HG03442 (cell line): Measurements from ENCODE around the gene MZF1.
A peak's percentile ranks its signal among the peaks of the same experiment; 100 is the strongest.
"Not testable (repeated sequence)": the region's sequence is repeated elsewhere in the genome, so short reads cannot be mapped to it uniquely, and the experiment has no call there.

Experiments
- ATAC-seq: cut with Tn5 transposase; IDR thresholded peaks from one replicate; pipeline ENCODE4 v1.9.1; 2021; ENCODE audit warnings: mild to moderate bottlenecking, moderate library complexity; ENCODE audit not compliant: unreplicated experiment

Gene MZF1

GRCh38 chr19:58572818-58573657 lies at the start of gene MZF1:
TSS of gene MZF1 (minus strand) at chr19:58573335. CDS start at chr19:58571389, 1,946 bp downstream.
- ATAC-seq: peak; percentile 53

GRCh38 chr19:58607213-58607612 lies 34.1 kb upstream of the MZF1 start:
- ATAC-seq: not testable (repeated sequence)

- ATAC-seq: not testable (repeated sequence)
Measured at GRCh38 chr19:58606251-58606896, 33.2 kb upstream of the MZF1 start.

DNA sequence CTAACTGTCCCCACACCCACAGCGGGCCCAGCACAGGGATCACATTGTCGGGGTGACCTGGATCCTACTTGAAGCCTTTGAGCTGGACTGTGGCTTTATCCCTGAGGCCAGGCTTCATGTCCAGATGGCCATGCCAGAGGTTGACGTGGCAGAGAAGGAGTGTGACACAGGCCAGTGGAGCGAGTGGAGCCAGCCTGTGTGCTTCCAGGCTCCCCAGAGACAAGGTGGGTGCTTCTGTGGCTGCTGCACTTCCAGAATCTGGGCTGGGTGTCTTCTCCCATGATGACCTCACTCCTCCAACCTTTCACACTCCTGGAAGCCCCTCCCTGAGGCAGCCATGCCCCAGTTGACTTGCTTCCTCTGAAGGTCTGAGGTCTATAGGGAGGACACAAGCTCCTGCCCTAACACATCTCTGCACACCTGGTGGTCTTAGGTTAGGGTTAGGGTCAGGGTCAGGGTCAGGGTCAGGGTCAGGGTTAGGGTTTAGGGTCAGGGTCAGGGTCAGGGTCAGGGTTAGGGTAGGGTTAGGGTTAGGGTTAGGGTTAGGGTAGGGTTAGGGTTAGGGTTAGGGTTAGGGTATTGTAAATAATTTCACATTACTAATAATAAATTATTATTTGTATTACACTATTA lies 13.1 kb upstream of the MZF1 start:
- ATAC-seq: no peak

- ATAC-seq: no peak
Measured at GRCh38 chr19:58585442-58586132, 12.5 kb upstream of the MZF1 start.

- no peak for ATAC-seq
Measured at GRCh38 chr19:58584498-58585441, 11.6 kb upstream of the MZF1 start.

DNA sequence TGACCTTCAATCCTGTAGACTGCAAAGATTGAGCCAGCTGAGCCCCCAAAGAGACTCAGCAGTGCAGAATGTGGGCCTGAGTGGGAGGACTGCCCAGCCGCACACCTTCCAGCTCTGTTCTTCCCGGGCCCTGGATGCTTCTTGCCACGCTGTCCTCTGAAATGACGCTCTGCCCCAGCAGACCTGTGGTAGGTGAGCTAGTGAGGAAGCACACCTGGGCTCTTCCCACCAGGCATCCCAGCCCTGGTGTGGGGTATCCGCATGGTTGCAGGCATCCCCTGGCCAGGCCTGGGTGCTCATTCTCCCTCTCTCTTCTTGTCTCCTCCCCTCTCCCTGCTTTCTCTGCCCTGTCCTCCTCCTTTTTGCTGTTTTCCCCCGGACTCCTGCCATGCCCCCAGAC lies 9.8 kb upstream of the MZF1 start:
- ATAC-seq: no peak

- ATAC-seq: peak; percentile 68
Measured at GRCh38 chr19:58581227-58582141, 8.3 kb upstream of the MZF1 start.

GRCh38 chr19:58579473-58580142 lies 6.5 kb upstream of the MZF1 start:
- no peak for ATAC-seq

DNA sequence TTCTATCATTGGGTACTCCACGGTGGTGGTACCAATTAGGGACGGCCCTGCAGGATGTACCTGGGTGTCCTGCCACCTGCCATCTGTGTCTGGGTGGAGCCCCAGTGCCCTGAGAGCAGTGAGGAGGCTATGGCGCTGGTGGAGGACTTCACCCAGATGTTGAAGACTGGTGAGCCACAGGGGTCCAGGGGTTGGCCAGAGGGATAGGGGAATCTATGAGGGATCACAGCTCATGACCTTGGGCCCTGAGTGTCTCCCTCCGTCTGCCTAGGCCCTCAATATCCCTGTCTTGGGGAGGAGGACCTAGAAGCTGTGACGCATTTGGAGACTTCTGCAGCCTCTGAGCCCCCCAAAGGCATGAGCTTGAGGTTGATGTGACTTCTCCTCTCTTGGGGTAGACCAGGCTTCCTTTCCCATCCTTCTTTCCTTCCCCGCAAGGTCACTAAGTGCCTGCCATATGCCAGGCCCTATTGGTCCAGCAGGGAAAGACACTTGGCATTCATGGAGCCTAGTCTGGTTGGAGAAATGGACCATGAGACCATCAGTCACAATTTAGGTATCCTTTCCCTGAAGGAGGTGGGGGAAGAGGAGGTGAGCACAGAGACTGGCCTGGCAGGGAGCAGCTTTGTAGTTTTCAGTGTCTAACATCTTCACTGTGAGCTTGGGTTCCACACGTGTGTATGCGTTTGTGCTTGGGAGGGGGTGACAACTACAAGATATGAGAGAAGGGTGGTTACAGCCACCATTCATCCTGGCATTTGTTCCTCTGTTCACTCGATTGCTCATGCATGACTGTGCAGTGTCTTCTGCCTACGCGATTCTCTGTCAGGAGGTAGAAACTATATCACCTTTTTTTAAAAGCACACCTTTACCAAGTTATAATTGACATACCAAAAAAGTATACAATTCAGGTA lies 5.1 kb upstream of the MZF1 start:
- no peak for ATAC-seq

DNA sequence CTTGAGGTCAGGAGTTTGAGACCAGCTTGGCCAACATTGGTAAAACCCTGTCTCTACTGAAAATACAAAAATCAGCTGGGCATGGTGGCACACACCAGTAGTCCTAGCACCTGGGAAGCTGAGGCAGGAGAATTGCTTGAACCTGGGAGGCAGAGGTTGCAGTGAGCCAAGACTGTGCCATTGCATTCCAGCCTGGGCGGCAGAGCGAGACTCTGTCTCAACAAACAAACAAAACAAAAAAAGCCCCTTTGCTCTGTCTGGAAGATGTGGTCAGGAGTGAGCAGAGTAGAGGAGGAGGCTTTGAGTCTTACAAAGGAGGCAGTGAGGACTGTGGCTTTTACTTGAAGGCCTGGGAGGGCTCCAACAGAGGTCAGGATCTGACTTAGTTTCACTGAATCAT lies 4.4 kb upstream of the MZF1 start:
- not testable (repeated sequence) for ATAC-seq

GRCh38 chr19:58575183-58576041 lies 2.3 kb upstream of the MZF1 start:
- ATAC-seq: peak; percentile 41

DNA sequence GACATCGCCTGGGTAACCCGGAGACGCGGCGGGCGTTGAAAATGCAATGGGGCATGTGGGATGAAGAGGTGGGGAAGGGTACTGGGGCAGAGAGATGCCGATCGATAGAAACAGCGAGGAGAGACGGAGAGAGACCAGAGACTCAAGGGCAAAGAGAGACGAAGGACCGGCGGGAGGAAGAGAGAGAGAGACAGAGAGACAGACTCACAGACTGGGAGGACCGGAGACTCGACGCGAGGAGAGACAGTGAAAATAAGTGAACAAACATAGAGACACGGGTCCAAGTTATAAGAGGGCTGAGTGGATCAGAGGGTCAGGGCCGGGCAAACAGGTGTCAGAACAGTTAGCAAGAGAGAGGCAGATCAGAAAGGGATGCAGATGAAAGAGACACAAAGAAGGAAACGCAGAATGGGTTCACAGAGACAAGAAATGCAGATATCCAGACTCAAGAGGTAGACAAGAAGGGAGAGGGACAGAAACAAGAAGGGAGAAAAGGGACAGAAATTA lies 576 bp upstream of the MZF1 start:
- ATAC-seq: no peak

GRCh38 chr19:58572026-58572817 lies 913 bp downstream of the MZF1 start:
- no peak for ATAC-seq

DNA sequence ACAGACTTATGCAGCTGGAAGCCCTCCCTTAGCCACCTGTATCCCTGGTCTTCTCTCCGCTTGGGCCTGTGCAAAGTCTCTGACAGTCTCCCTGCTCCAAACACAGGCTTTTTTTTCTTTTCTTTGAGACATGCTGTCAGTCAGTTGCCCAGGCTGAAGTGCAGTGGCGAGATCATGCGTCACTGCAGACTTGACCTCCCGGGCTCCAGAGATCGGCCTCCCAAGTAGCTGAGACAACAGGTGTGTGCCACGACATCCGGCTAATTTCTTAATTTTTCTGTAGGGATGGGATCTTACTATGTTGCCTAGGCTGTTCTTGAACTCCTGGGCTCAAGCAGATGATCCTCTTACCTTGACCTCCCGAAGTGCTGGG lies 1.6 kb downstream of the MZF1 start:
- ATAC-seq: no peak
